ENCODE data around the gene ANGEL2.

DNA sequence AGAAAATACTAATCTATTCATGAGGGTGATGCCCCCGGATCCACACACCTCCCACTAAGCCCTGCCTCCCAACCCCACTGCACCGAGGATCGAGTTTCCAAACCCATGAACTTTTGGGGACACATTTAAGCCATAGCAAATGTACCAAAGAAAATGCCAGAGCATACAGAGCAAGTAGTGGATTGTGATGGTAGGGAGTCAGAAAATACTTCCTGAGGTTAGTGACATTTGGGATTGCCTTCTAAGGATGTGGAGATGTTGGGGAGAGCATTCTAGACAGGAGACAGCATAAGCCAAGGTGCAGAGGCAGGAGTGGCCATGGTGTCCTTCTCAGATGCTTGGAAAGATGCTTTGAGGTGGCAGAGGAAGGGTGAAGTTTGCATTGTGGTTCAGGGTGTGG lies 32.2 kb downstream of the ANGEL2 start:
- TF ChIP-seq CTCF (conservative IDR thresholded peaks at IDR 0.05; ENCODE audit: low read length) = no peak
- TF ChIP-seq EZH2phosphoT487 (IDR thresholded peaks at IDR 0.05; ENCODE audit: borderline replicate concordance, low read depth, low read length) = no peak

Data from OCI-LY7 (cell line).